ENCODE measurements around the gene CD79B. TPM values are rescaled to one million over a fixed set of nuclear protein-coding genes. Genes with fewer than 3 reads are reported as not detected.
"Not testable (repeated sequence)": the region's sequence is repeated elsewhere in the genome, so short reads cannot be mapped to it uniquely, and the experiment has no call there.

CD79B gene
- polyA plus RNA-seq, 1 donor from 2014 or later: not detected

DNA sequence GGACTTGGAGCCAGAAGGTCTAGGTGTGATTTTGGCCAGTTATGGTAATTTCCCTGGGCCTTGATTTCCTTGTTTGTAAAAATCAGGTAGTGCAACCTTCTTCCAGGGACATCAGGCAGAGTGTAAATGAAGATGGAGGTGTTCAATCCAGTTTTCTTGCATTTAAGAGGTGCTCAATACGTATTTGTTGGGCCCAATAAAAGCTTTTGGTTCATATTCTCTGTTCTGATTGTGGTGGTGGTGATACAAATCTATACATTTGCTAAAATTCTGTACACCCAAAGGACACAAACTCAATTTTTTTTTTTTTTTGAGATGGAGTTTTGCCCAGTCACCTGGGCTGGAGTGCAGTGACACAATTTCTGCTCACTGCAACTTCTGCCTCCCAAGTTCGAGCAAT lies 6.0 kb downstream of the CD79B start:
- Histone ChIP-seq H3K79me2 (replicated peaks; ENCODE audit: insufficient read depth, low read length) (no peaks in the 10 kb centered on the region), H3K9ac (ENCODE audit: low read length) (no peak overlapping the region), H4K20me1 (ENCODE audit: insufficient read depth) (no peaks in the 10 kb centered on the region), H3K27me3 (ENCODE audit: insufficient read depth, low read depth, low read length) (no peaks in the 10 kb centered on the region), H3K9me3 (ENCODE audit: low read length) (no peaks in the 10 kb centered on the region), H3K9me2 (ENCODE audit: insufficient read depth, low read length) (no peaks in the 10 kb centered on the region), H3K27ac (ENCODE audit: low read length) (no peak overlapping the region), H3F3A (ENCODE audit: insufficient read depth, low read length, poor library complexity, severe bottlenecking) (no peaks in the 10 kb centered on the region), H2AFZ (ENCODE audit: low read depth, low read length) (no peak overlapping the region), H3K4me3 (ENCODE audit: low read length) (no peak overlapping the region), H3K4me2 (ENCODE audit: low read length) (no peak overlapping the region), H3K36me3 (ENCODE audit: insufficient read depth, low read length) (no peaks in the 10 kb centered on the region)
- TF ChIP-seq EP300 (conservative IDR thresholded peaks at IDR 0.05; ENCODE audit: poor library complexity, severe bottlenecking): no peak
- TF ChIP-seq TAF1 (IDR thresholded peaks at IDR 0.05; ENCODE audit: low read depth): no peak
- TF ChIP-seq, protein P1, sequence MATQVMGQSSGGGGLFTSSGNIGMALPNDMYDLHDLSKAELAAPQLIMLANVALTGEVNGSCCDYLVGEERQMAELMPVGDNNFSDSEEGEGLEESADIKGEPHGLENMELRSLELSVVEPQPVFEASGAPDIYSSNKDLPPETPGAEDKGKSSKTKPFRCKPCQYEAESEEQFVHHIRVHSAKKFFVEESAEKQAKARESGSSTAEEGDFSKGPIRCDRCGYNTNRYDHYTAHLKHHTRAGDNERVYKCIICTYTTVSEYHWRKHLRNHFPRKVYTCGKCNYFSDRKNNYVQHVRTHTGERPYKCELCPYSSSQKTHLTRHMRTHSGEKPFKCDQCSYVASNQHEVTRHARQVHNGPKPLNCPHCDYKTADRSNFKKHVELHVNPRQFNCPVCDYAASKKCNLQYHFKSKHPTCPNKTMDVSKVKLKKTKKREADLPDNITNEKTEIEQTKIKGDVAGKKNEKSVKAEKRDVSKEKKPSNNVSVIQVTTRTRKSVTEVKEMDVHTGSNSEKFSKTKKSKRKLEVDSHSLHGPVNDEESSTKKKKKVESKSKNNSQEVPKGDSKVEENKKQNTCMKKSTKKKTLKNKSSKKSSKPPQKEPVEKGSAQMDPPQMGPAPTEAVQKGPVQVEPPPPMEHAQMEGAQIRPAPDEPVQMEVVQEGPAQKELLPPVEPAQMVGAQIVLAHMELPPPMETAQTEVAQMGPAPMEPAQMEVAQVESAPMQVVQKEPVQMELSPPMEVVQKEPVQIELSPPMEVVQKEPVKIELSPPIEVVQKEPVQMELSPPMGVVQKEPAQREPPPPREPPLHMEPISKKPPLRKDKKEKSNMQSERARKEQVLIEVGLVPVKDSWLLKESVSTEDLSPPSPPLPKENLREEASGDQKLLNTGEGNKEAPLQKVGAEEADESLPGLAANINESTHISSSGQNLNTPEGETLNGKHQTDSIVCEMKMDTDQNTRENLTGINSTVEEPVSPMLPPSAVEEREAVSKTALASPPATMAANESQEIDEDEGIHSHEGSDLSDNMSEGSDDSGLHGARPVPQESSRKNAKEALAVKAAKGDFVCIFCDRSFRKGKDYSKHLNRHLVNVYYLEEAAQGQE (IDR thresholded peaks at IDR 0.05; ENCODE audit: borderline replicate concordance): no peak
- TF ChIP-seq POLR2AphosphoS5 (IDR thresholded peaks at IDR 0.05): no peak
- no peak for TF ChIP-seq SMC3 (conservative IDR thresholded peaks at IDR 0.05; ENCODE audit: poor library complexity)
- no peak for TF ChIP-seq MXI1 (conservative IDR thresholded peaks at IDR 0.05; ENCODE audit: poor library complexity, severe bottlenecking)
- no peak for TF ChIP-seq EZH2 (IDR thresholded peaks at IDR 0.05; ENCODE audit: borderline replicate concordance, insufficient read depth, low read length, poor library complexity, severe bottlenecking)
- TF ChIP-seq RAD21 (conservative IDR thresholded peaks at IDR 0.05): no peak
- TF ChIP-seq, protein P2, sequence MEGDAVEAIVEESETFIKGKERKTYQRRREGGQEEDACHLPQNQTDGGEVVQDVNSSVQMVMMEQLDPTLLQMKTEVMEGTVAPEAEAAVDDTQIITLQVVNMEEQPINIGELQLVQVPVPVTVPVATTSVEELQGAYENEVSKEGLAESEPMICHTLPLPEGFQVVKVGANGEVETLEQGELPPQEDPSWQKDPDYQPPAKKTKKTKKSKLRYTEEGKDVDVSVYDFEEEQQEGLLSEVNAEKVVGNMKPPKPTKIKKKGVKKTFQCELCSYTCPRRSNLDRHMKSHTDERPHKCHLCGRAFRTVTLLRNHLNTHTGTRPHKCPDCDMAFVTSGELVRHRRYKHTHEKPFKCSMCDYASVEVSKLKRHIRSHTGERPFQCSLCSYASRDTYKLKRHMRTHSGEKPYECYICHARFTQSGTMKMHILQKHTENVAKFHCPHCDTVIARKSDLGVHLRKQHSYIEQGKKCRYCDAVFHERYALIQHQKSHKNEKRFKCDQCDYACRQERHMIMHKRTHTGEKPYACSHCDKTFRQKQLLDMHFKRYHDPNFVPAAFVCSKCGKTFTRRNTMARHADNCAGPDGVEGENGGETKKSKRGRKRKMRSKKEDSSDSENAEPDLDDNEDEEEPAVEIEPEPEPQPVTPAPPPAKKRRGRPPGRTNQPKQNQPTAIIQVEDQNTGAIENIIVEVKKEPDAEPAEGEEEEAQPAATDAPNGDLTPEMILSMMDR (IDR thresholded peaks at IDR 0.05; ENCODE audit: poor library complexity, severe bottlenecking): no peak

DNA sequence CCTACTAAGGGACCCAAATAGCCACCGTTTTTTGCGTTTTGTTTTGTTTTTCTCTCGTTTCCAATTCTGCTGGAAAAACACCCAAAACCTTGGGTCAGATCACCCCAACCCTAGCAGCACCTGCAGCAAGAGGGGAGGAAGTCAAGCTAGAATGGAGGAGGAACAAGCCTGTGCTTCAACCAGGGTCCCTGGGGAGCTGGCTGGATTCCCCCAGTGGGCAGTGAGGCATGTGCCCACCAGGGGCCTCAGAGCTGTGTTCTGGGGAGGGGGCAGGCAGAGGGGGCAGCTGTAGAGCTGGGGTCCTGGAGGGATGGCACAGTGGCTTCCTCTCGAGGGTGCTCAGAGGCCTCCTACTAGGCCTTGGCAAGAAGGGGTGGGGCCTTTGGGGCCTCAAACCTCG lies 6.5 kb downstream of the CD79B start:
- Histone ChIP-seq H3K9me3 (ENCODE audit: low read length) (no peaks in the 10 kb centered on the region), H3K27ac (ENCODE audit: low read length) (no peak overlapping the region), H3K36me3 (ENCODE audit: insufficient read depth, low read length) (no peaks in the 10 kb centered on the region), H2AFZ (ENCODE audit: low read depth, low read length) (no peak overlapping the region), H3K27me3 (ENCODE audit: insufficient read depth, low read depth, low read length) (no peaks in the 10 kb centered on the region), H3K79me2 (replicated peaks; ENCODE audit: insufficient read depth, low read length) (no peaks in the 10 kb centered on the region), H3K9me2 (ENCODE audit: insufficient read depth, low read length) (no peaks in the 10 kb centered on the region), H4K20me1 (ENCODE audit: insufficient read depth) (no peaks in the 10 kb centered on the region), H3K9ac (ENCODE audit: low read length) (no peak overlapping the region), H3K4me2 (ENCODE audit: low read length) (no peak overlapping the region), H3K4me3 (ENCODE audit: low read length) (no peak overlapping the region), H3F3A (ENCODE audit: insufficient read depth, low read length, poor library complexity, severe bottlenecking) (no peaks in the 10 kb centered on the region)
- TF ChIP-seq EZH2 (IDR thresholded peaks at IDR 0.05; ENCODE audit: borderline replicate concordance, insufficient read depth, low read length, poor library complexity, severe bottlenecking): no peak
- TF ChIP-seq TAF1 (IDR thresholded peaks at IDR 0.05; ENCODE audit: low read depth): no peak

DNA sequence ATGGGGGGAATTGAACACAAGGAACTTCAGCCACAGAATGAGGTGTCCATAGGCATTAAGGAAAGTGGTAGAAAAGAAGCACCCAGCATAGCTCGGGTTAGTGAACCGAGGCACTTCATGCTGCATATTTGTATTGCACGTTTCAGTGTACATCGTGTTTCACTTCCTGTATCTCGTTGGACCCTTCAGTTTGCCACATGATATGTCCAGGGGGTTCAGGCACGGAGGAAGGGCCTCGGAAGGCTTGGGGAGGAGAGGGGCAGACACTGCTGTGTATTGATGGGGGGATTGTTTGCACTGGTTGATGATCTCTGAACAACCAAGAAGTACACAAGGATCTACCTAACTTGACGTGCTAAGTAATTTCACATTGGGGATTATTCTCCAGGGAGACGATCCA lies 9.7 kb downstream of the CD79B start:
- not testable (repeated sequence) for H3K27me3 ChIP-seq (ENCODE audit: insufficient read depth, low read depth, low read length); H3K4me3 ChIP-seq (ENCODE audit: low read length); H3K9me2 ChIP-seq (ENCODE audit: insufficient read depth, low read length); H3F3A ChIP-seq (ENCODE audit: insufficient read depth, low read length, poor library complexity, severe bottlenecking); H4K20me1 ChIP-seq (ENCODE audit: insufficient read depth); H3K4me2 ChIP-seq (ENCODE audit: low read length); H2AFZ ChIP-seq (ENCODE audit: low read depth, low read length); H3K9ac ChIP-seq (ENCODE audit: low read length); H3K79me2 ChIP-seq (replicated peaks; ENCODE audit: insufficient read depth, low read length); H3K36me3 ChIP-seq (ENCODE audit: insufficient read depth, low read length); H3K9me3 ChIP-seq (ENCODE audit: low read length); H3K27ac ChIP-seq (ENCODE audit: low read length)

DNA sequence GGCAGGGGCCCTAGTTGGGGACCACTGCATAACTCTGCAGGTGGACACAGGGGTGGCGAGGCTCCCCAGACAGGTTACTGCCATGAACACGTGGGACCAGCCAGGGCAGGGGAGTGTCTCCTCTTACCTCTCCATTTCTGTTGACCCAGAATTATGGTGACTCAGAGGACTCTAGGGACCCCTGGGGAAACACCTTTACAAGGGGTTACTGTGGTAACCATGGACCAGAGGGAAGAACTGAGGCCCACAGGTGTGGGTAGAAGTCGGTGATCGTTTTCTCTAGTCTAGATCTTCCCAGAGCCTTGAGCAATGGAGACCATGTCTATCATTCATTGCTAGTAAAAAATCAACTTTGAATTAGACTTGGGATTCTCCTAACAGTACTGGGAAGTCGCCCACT lies 11.4 kb downstream of the CD79B start:
- not testable (repeated sequence) for H2AFZ ChIP-seq (ENCODE audit: low read depth, low read length); H3K36me3 ChIP-seq (ENCODE audit: insufficient read depth, low read length); H3K9me3 ChIP-seq (ENCODE audit: low read length); H3K9me2 ChIP-seq (ENCODE audit: insufficient read depth, low read length); H3K9ac ChIP-seq (ENCODE audit: low read length); H3F3A ChIP-seq (ENCODE audit: insufficient read depth, low read length, poor library complexity, severe bottlenecking); H4K20me1 ChIP-seq (ENCODE audit: insufficient read depth); H3K27ac ChIP-seq (ENCODE audit: low read length); H3K4me3 ChIP-seq (ENCODE audit: low read length); H3K27me3 ChIP-seq (ENCODE audit: insufficient read depth, low read depth, low read length); H3K79me2 ChIP-seq (replicated peaks; ENCODE audit: insufficient read depth, low read length); H3K4me2 ChIP-seq (ENCODE audit: low read length)

DNA sequence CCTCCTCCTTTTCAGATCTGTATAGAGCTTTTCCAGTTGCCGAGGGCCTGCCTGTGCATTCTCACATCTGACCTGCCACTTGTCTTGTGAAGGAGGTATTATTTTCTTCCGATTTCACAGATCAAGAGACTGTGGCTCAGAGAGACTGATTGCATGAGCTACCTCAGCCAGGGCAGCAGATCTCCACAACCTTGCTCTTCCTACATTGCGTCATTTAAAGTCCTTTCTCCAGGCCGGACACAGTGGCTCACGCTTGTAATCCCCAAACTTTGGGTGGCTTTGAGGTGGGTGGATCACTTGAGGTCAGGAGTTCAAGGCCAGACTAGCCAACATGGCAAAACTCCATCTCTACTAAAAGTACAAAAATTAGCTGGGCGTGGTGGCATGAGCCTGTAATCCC lies 12.1 kb downstream of the CD79B start:
- not testable (repeated sequence) for H3K27ac ChIP-seq (ENCODE audit: low read length); H3K36me3 ChIP-seq (ENCODE audit: insufficient read depth, low read length); H4K20me1 ChIP-seq (ENCODE audit: insufficient read depth); H3K4me2 ChIP-seq (ENCODE audit: low read length); H3K9ac ChIP-seq (ENCODE audit: low read length); H3K79me2 ChIP-seq (replicated peaks; ENCODE audit: insufficient read depth, low read length); H2AFZ ChIP-seq (ENCODE audit: low read depth, low read length); H3K9me2 ChIP-seq (ENCODE audit: insufficient read depth, low read length); H3K4me3 ChIP-seq (ENCODE audit: low read length); H3F3A ChIP-seq (ENCODE audit: insufficient read depth, low read length, poor library complexity, severe bottlenecking); H3K9me3 ChIP-seq (ENCODE audit: low read length); H3K27me3 ChIP-seq (ENCODE audit: insufficient read depth, low read depth, low read length)

Data from neural cell (in vitro differentiated cells).